HepG2 (cell line): ENCODE measurements around the gene PHKA1.

Source experiments
- AHDC1 ChIP-seq: sonication (generic); formaldehyde crosslinking; IDR thresholded peaks from 2 replicates; pipeline ENCODE4 v1.5.1; 2020; ENCODE audit warnings: mild to moderate bottlenecking, missing genetic modification reagents, borderline replicate concordance
- KDM1A ChIP-seq: IDR thresholded peaks from 2 replicates; pipeline ENCODE4 v1.6.1; 2016; ENCODE audit warnings: missing compliant biosample characterization
- PHF8 ChIP-seq: sonication (generic); formaldehyde crosslinking; IDR thresholded peaks from 2 replicates; pipeline ENCODE4 v1.5.0; 2020; ENCODE audit warnings: missing genetic modification reagents
- POLR2A ChIP-seq, 2 experiments: IDR thresholded peaks; 2 replicates each; pipeline ENCODE4 v1.6.1; 2011; ENCODE audit warnings: low read depth in 2 of 2, low read length in 2 of 2, mild to moderate bottlenecking in 1 of 2, moderate library complexity in 1 of 2; ENCODE audit not compliant: insufficient read depth in 1 of 2
- RAD21 ChIP-seq: fragments of 450-650 bp; formaldehyde crosslinking; IDR thresholded peaks from 2 replicates; pipeline ENCODE4 v1.5.0; 2020; ENCODE audit warnings: mild to moderate bottlenecking
- SNAPC5 ChIP-seq: sonication (generic); formaldehyde crosslinking; IDR thresholded peaks from 2 replicates; pipeline ENCODE4 v1.8.1; 2023; ENCODE audit warnings: mild to moderate bottlenecking, missing genetic modification reagents, borderline replicate concordance
- ZBTB49 ChIP-seq: sonication (generic); formaldehyde crosslinking; IDR thresholded peaks from 2 replicates; pipeline ENCODE4 v1.4.0; 2020; ENCODE audit warnings: missing genetic modification reagents, borderline replicate concordance
- ZNF678 ChIP-seq: sonication (generic); formaldehyde crosslinking; IDR thresholded peaks from 2 replicates; pipeline ENCODE4 v1.4.0; 2020; ENCODE audit warnings: mild to moderate bottlenecking, missing genetic modification reagents
- ZNF770 ChIP-seq: sonication (generic); formaldehyde crosslinking; IDR thresholded peaks from 2 replicates; pipeline ENCODE4 v1.5.0; 2020; ENCODE audit warnings: mild to moderate bottlenecking, missing genetic modification reagents
- ZNF879 ChIP-seq: sonication (generic); formaldehyde crosslinking; IDR thresholded peaks from 2 replicates; pipeline ENCODE4 v1.8.1; 2023; ENCODE audit warnings: missing genetic modification reagents

GRCh38 chrX:72604112-72604511 lies 110.0 kb downstream of the PHKA1 start:
- TF ChIP-seq AHDC1, result no peak
- no peak for TF ChIP-seq RAD21 (CRISPR knock-in tag)
- no peak for TF ChIP-seq KDM1A (CRISPR knock-in tag)
- no peak for TF ChIP-seq SNAPC5 (CRISPR knock-in tag)
- no peak for TF ChIP-seq PHF8 (CRISPR knock-in tag)
- TF ChIP-seq ZNF770 (CRISPR knock-in tag), result no peak
- TF ChIP-seq ZNF678, result no peak
- TF ChIP-seq POLR2A (IDR thresholded peaks at IDR 0.05; ENCODE audit: insufficient read depth in 1 of 2, low read depth in 2 of 2, low read length in 2 of 2), result no peak
- TF ChIP-seq ZNF879, result no peak
- no peak for TF ChIP-seq ZBTB49 (CRISPR knock-in tag)
